OCI-LY7 (cell line): ENCODE results near the gene PCID2.

Source experiments
- CTCF ChIP-seq: fragments of 200-600 bp; sonication (generic); conservative IDR thresholded peaks from 2 replicates; pipeline ENCODE4 v1.5.1; 2014; ENCODE audit warnings: mild to moderate bottlenecking, antibody characterized with exemption, low read length, moderate library complexity, mixed read lengths
- EZH2phosphoT487 ChIP-seq: fragments of 200-600 bp; sonication (generic); IDR thresholded peaks from 2 replicates; pipeline ENCODE4 v1.6.1; 2018; ENCODE audit warnings: low read depth, borderline replicate concordance, mild to moderate bottlenecking, mixed run types, antibody characterized with exemption, low read length, moderate library complexity, mixed read lengths

GRCh38 chr13:113166681-113167080 is 41.8 kb downstream of the PCID2 start:
- TF ChIP-seq CTCF: no peak
- no peak for TF ChIP-seq EZH2phosphoT487
